Measurements from ENCODE around the gene PTPRM.
"Not testable (repeated sequence)": the region's sequence is repeated elsewhere in the genome, so short reads cannot be mapped to it uniquely, and the experiment has no call there.

Gene PTPRM

DNA sequence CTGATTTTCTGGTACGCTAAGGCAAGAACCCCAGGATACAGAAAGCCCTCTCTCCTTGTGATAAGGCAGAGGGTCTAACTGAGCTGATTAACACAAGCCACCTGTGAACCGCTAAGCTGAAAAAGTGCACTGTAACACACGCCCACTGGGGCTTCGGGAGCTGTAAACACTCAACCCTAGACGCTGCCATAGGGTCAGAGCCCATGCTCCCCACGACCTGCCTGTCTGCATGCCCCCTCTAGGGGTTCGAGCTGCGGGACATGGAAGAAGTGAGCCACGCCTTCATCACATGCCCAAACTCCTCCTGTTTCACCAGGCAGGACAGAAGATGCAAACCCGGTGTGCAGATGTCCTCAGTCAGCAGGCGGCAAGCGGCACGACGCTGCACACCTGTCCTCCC, 868.3 kb downstream of the PTPRM start:
- DNase-seq (ENCODE audit: low read depth) = no peak

DNA sequence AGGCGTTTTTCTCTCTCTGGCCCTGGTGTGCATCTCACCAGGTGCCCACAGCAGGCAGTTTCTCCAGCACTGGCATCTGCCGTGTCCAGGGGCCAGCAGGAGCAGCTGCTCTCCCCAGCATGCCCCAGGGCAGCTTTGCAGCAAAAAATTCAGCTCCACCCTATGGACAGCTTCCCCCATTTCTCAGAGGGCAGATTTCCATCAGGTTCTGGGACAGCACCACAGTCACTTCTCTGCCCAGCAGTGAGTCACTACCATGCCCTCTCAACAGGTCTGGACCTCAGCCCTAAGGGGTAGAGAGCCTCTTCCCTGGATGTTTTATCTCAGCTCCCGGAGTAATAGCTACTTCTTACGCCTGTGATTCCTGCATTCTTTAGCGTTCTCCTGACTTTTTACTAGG, 871.9 kb downstream of the PTPRM start:
- no peak for DNase-seq (ENCODE audit: low read depth)

- DNase-seq (ENCODE audit: low read depth) = no peak
Measured at GRCh38 chr18:8443505-8443904, 876.4 kb downstream of the PTPRM start.

DNA sequence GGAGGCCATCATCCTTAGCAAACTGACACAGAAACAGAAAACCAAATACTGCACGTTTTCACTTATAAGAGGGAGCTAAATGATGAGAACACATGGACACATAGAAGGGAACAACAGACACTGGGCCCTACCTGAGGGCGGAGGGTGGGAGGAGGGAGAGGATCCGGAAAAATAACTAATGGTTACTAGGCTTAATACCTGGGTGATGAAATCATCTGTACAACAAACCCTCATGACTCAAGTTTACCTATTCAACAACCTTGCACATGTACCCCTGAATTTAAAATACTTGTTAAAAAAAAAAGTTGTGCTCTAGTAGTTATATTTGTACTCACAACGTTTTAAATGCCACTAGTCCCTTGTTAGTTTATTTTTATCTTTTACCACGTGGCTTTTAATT, 879.8 kb downstream of the PTPRM start:
- not testable (repeated sequence) for DNase-seq (ENCODE audit: low read depth)

GRCh38 chr18:8448130-8448529, 881.0 kb downstream of the PTPRM start:
- DNase-seq (ENCODE audit: low read depth) = no peak

DNA sequence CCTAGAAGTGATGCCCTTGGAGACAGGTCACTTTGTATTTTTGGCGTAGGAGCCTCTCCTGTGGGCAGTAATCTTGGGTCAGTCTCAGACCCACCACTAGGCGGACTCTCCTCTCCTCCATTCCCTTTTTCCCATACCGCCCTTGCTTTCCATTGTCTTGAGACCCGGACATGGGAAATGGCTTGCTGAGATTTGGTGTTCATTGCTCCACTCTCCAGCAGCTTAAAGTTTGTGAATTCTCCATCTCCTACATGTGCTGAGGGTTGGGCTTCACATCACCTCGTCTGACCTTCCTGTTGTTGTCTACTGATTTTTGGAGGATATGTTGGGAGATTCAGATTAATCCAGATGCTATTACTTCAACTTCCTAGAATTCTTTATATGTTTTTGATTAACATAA, 882.9 kb downstream of the PTPRM start:
- no peak for DNase-seq (ENCODE audit: low read depth)

DNA sequence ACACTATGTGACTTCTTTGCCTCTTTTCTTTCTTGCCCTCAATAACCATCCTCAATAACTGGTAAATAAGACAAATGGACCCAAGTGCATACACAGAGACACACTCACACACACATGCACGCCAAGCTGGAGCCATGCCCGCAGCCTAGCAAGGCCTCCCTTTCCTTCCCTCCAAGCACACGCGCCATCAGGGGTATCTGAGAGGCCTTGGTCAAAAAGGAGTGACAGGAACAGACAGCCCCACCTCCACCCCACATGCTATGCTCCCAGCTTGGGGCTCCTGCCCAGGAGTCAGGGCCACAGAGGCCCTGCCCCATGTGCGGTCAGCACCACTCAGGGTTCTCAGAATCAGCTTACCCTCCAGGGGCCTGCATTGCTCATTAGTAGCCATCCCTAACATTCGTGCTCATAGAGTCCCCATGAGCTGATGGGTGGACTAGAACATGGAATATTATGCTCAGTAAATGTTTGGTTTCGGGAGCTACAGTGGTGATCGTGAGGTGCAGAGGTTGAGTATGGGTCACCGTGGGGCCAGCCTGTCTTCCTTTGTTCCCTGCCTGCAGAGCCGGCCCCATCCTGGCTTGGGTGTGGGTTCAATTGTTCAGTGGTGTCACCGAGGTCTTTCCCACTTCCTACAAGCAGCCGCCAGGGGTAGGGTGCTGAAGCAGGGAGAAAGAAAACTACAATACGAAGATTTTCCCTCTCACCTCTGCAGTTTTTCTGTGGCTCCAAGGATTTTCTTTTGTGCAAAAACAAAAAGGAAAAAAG, 884.0 kb downstream of the PTPRM start:
- no peak for DNase-seq (ENCODE audit: low read depth)

- DNase-seq (ENCODE audit: low read depth) = no peak
Measured at GRCh38 chr18:8453528-8453927, 886.4 kb downstream of the PTPRM start.

GRCh38 chr18:8454136-8454535, 887.0 kb downstream of the PTPRM start:
- no peak for DNase-seq (ENCODE audit: low read depth)

DNA sequence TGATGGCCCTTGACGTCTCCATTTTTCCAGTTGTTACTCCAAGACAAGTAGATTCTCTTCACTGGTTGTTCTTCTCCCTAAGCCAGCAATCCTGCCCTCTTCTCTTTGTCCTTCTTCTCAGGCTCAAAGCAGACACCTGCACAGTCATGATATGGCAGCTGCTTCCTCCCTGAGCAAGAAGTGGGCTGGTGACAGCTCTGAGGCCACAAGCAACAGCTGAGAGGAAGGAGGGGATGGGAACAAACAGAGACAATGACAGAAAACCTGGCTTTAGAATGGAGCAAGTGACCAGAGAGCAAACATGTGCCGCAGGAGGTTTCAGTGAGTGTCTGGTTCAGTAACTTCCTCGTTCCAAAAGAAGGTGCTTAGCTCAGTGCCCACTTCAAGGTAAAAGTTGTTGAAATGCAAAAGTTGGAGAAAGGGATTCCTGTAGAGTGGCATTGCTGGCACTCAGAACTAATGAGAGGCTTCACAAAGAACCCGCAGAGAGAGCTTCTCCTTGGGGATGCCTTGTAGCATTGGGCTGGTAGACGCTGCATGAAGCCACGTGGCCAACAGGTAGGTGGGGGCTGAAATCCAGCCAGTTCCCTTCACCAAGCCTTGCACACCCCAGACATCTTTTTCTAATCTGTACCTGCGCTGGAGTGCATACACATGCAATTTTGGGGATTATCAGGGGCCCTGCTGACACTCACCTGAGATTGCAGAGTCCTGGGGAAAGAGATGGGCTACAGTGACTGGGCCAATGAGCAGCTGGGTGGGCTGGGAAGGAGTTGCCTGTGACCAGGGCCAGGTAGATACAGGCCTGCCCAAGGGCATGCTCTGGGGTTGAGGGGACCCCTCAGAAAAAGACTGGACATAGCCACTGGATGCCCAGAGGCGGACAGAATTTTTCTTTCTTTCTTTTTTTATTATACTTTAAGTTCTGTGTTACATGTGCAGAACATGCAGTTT, 888.8 kb downstream of the PTPRM start:
- no peak for DNase-seq (ENCODE audit: low read depth)

Measured in fibroblast of gingiva (primary cell).